HepG2 (cell line): Measurements from ENCODE around the gene FOSL2. TPM values are rescaled to one million over a fixed set of nuclear protein-coding genes. Genes with fewer than 3 reads are reported as not detected.
A peak's percentile ranks its signal among the peaks of the same experiment; 100 is the strongest.

Experiments
- CBX2 ChIP-seq, 2 experiments: fragments of 200-600 bp in 1 of 2; sonication (generic); formaldehyde crosslinking in 1 of 2; IDR thresholded peaks; 2 replicates each; pipeline versions ENCODE4 v1.7.0 to v1.8.1; 2018 to 2022; ENCODE audit warnings: low read depth in 2 of 2, low read length in 1 of 2, mild to moderate bottlenecking in 1 of 2, missing genetic modification reagents in 1 of 2
- DRAP1 ChIP-seq: IDR thresholded peaks from 2 replicates; pipeline ENCODE4 v1.6.1; 2016; ENCODE audit warnings: missing genetic modification reagents, missing compliant biosample characterization
- GLI4 ChIP-seq: sonication (generic); formaldehyde crosslinking; IDR thresholded peaks from 2 replicates; pipeline ENCODE4 v1.5.1; 2020; ENCODE audit warnings: missing genetic modification reagents, mild to moderate bottlenecking, moderate library complexity, borderline replicate concordance
- PATZ1 ChIP-seq: sonication (generic); formaldehyde crosslinking; IDR thresholded peaks from 2 replicates; pipeline ENCODE4 v1.4.0; 2020; ENCODE audit warnings: missing genetic modification reagents
- RXRA ChIP-seq: sonication (generic); formaldehyde crosslinking; IDR thresholded peaks from 2 replicates; pipeline ENCODE4 v1.5.1; 2020; ENCODE audit warnings: missing genetic modification reagents
- ZC3H13 ChIP-seq: sonication (generic); formaldehyde crosslinking; IDR thresholded peaks from 2 replicates; pipeline ENCODE4 v1.8.1; 2023; ENCODE audit warnings: mild to moderate bottlenecking, missing genetic modification reagents, moderate library complexity
- ZNF281 ChIP-seq: sonication (generic); formaldehyde crosslinking; IDR thresholded peaks from 2 replicates; pipeline ENCODE4 v1.4.0; 2020; ENCODE audit warnings: missing genetic modification reagents, borderline replicate concordance
- ZNF512B ChIP-seq: sonication (generic); formaldehyde crosslinking; IDR thresholded peaks from 2 replicates; pipeline ENCODE4 v1.5.1; 2020; ENCODE audit warnings: missing genetic modification reagents, mild to moderate bottlenecking, borderline replicate concordance
- ZNF572 ChIP-seq: sonication (generic); formaldehyde crosslinking; IDR thresholded peaks from 2 replicates; pipeline ENCODE4 v1.5.1; 2020; ENCODE audit warnings: mild to moderate bottlenecking, missing genetic modification reagents
- ZNF589 ChIP-seq: sonication (generic); formaldehyde crosslinking; conservative IDR thresholded peaks from 2 replicates; pipeline ENCODE4 v1.8.0; 2022; ENCODE audit warnings: mild to moderate bottlenecking, moderate library complexity, missing genetic modification reagents
- polyA plus RNA-seq, 8 experiments: library from polyadenylated mRNA; depleted of rRNA in 3 of 8; stranded (reverse) in 7 of 8; unstranded in 1 of 8; fragments of >200 nt; fragmentation: Illumina TruSeq in 4 of 8; extraction: Trizol in 4 of 8; gene quantifications; 2 replicates each; pipeline versions ENCODE4 v1.2.1 to v1.2.3, GENCODE V29; 2011 to 2016; ENCODE audit warnings: low read depth in 4 of 8, missing spikeins in 1 of 8, mixed read lengths in 1 of 8; ENCODE audit not compliant: insufficient read depth in 1 of 8
- total RNA-seq, 5 experiments: library from RNA; depleted of rRNA; stranded (reverse); fragments of >200 nt; fragmentation: Illumina TruSeq; extraction: Trizol; gene quantifications; 2 replicates each; pipeline ENCODE4 v1.2.3, GENCODE V29; 2016; ENCODE audit warnings: low read depth in 1 of 5

The FOSL2 gene
- total and polyA plus RNA-seq, 2 of the 13 experiments (the other 11 are each of a cell fraction or from before 2014, with no cell fraction given) = 3.4 to 18.1 TPM

- TF ChIP-seq PATZ1 (CRISPR knock-in tag) (peak; percentile 77), RXRA (CRISPR knock-in tag) (0 out of 2 replicates have a peak, but pooled peaks have one; percentile 19), GLI4 (0 out of 2 replicates have a peak, but pooled peaks have one; percentile 58), ZNF589 (CRISPR knock-in tag) (0 out of 2 replicates have a peak, but pooled peaks have one; percentile 29), ZNF281 (0 out of 2 replicates have a peak, but pooled peaks have one; percentile 12), DRAP1 (CRISPR knock-in tag) (peak; percentile 41; the same call in 1 of the 2 replicates), ZC3H13 (CRISPR knock-in tag) (0 out of 2 replicates have a peak, but pooled peaks have one; percentile 34), ZNF572 (CRISPR knock-in tag) (0 out of 2 replicates have a peak, but pooled peaks have one; percentile 32), CBX2 (IDR thresholded peaks at IDR 0.05; ENCODE audit: low read depth, low read length) (no peak), CBX2 (CRISPR knock-in tag; IDR thresholded peaks at IDR 0.05; ENCODE audit: low read depth) (peak; percentile 64; the same call in 1 of the 2 replicates), ZNF512B (CRISPR knock-in tag) (no peak)
Observed at GRCh38 chr2:28394331-28394877, 1.7 kb downstream of the FOSL2 start (continued).
